ENCODE results near the gene ADORA2A.

GRCh38 chr22:24390156-24390555, 37.2 kb upstream of the ADORA2A start:
- TF ChIP-seq, protein P1, sequence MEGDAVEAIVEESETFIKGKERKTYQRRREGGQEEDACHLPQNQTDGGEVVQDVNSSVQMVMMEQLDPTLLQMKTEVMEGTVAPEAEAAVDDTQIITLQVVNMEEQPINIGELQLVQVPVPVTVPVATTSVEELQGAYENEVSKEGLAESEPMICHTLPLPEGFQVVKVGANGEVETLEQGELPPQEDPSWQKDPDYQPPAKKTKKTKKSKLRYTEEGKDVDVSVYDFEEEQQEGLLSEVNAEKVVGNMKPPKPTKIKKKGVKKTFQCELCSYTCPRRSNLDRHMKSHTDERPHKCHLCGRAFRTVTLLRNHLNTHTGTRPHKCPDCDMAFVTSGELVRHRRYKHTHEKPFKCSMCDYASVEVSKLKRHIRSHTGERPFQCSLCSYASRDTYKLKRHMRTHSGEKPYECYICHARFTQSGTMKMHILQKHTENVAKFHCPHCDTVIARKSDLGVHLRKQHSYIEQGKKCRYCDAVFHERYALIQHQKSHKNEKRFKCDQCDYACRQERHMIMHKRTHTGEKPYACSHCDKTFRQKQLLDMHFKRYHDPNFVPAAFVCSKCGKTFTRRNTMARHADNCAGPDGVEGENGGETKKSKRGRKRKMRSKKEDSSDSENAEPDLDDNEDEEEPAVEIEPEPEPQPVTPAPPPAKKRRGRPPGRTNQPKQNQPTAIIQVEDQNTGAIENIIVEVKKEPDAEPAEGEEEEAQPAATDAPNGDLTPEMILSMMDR (IDR thresholded peaks at IDR 0.05): no peak
- TF ChIP-seq ZFX (IDR thresholded peaks at IDR 0.05; ENCODE audit: borderline replicate concordance): no peak

All from 22Rv1 (cell line).